SU-DHL-6 (cell line): ENCODE results near the gene PLCD1.

Experiments
- EZH2phosphoT487 ChIP-seq: fragments of 200-600 bp; sonication (generic), shearing (Covaris generic); conservative IDR thresholded peaks from 2 replicates; pipeline ENCODE4 v1.6.1; 2018; ENCODE audit warnings: mild to moderate bottlenecking, antibody characterized with exemption, low read length, moderate library complexity, mixed read lengths
- TF ChIP-seq, protein P1 (sequence below): fragments of 200-600 bp; sonication (generic); IDR thresholded peaks from one replicate; pipeline ENCODE4 v1.5.1; 2017; ENCODE audit warnings: antibody characterized with exemption, mild to moderate bottlenecking, low read length, moderate library complexity; ENCODE audit not compliant: insufficient read depth, poor library complexity, severe bottlenecking

DNA sequence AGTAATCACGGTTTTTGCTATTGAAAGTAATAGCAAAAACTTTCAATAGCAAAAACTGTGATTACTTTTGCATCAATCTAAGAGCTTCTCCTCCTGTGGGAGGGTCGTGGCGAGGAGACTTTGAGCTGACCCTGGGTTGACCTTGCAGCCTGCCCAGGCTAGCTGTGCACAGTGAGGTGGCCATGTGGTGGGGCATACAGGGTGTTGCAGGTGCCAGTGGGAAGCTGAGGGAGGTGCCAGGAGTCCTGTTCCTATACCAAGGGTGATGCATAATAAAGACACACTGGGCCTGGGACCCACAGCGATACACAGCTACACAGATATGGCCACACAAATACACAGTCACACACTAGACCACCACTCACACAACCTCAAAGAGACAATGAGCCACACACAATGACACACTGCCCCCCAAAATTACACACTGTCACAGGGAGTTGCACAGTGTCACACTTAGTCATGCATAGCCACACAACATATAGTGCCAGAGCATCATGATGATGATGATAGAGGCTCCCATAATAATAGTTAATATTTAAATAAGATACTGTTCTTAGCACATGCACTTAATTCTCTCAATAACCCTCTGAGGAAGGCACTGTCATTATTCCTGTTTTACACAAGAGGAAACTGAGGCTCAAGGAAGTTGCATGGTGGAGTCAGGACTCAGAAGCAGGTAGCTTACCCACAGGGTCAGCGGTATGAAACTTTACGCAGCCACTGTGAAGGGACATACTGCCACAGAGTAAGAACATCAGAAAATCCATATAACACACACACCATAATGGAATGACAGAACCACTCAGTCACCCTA lies 6.3 kb downstream of the PLCD1 start:
- TF ChIP-seq, protein P1, sequence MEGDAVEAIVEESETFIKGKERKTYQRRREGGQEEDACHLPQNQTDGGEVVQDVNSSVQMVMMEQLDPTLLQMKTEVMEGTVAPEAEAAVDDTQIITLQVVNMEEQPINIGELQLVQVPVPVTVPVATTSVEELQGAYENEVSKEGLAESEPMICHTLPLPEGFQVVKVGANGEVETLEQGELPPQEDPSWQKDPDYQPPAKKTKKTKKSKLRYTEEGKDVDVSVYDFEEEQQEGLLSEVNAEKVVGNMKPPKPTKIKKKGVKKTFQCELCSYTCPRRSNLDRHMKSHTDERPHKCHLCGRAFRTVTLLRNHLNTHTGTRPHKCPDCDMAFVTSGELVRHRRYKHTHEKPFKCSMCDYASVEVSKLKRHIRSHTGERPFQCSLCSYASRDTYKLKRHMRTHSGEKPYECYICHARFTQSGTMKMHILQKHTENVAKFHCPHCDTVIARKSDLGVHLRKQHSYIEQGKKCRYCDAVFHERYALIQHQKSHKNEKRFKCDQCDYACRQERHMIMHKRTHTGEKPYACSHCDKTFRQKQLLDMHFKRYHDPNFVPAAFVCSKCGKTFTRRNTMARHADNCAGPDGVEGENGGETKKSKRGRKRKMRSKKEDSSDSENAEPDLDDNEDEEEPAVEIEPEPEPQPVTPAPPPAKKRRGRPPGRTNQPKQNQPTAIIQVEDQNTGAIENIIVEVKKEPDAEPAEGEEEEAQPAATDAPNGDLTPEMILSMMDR = no peak
- no peak for TF ChIP-seq EZH2phosphoT487
